ENCODE results near the gene VWA8. TPM values are rescaled to one million over a fixed set of nuclear protein-coding genes. Genes with fewer than 3 reads are reported as not detected.

The VWA8 gene
- total and polyA plus RNA-seq, 2 of the 13 experiments (the other 11 are each of a cell fraction or from before 2014, with no cell fraction given), result 9.1 to 17.3 TPM

GRCh38 chr13:41565216-41565615 lies 395.7 kb downstream of the VWA8 start:
- Histone ChIP-seq H3K9ac (ENCODE audit: insufficient read depth, low read depth, low read length) (no peak overlapping the region), H3K27ac (ENCODE audit: extremely low read length, insufficient read depth, low read length) (no peak overlapping the region), H3K9me3 (ENCODE audit: low read length) (no peaks in the 10 kb centered on the region), H3K79me2 (ENCODE audit: insufficient read depth, low read length) (no peaks in the 10 kb centered on the region), H3K4me1 (ENCODE audit: insufficient read depth, low read length) (peaks cover 36% of the 10 kb centered on the region), H3K36me3 (replicated peaks in 1 of 2; ENCODE audit: control insufficient read depth in 1 of 2, insufficient read depth in 2 of 2, low read length in 2 of 2) (peaks cover 0 to 10% of the 10 kb centered on the region in 2 experiments; a peak in 1 of 5 replicates), H3K4me2 (ENCODE audit: low read depth, low read length) (no peak overlapping the region), H3K27me3 (ENCODE audit: control insufficient read depth in 1 of 2, insufficient read depth in 2 of 2, low read length in 2 of 2) (no peaks in the 10 kb centered on the region), H3K4me3 (replicated peaks in 1 of 3; ENCODE audit: insufficient read depth in 1 of 3, low read depth in 2 of 3, low read length in 3 of 3) (no peak overlapping the region), H4K20me1 (ENCODE audit: insufficient read depth, low read length) (no peaks in the 10 kb centered on the region), H2AFZ (ENCODE audit: low read length) (no peak overlapping the region)
- CTCF ChIA-PET (ENCODE audit: low intra/inter-chr PET ratio, low total read pairs), result no interaction called here
- POLR2A ChIA-PET, result no interaction called here
- DNase-seq (ENCODE audit: low spot score) (peak; percentile 24), ATAC-seq (no peak), FAIRE-seq (no peak)
- intact Hi-C loops (cut with micrococcal nuclease; ENCODE audit: unreplicated experiment), result no loop called here
- BruUV-seq (replicated peaks), result no TSS peak
- in situ Hi-C loops (cut with HindIII; ENCODE audit: extremely low pct_ligation_motif_present, low pct_unique_long_range_greater_than_20kb), result no loop called here
- no peak for TF ChIP-seq ZFP36 (IDR thresholded peaks at IDR 0.05; ENCODE audit: borderline replicate concordance, low read depth, low read length, partially characterized antibody)
- TF ChIP-seq ZNF468 (CRISPR knock-in tag; IDR thresholded peaks at IDR 0.05), result no peak
- no peak for TF ChIP-seq POLR2G (IDR thresholded peaks at IDR 0.05; ENCODE audit: low read depth, low read length)
- TF ChIP-seq MTF1 (CRISPR knock-in tag; IDR thresholded peaks at IDR 0.05), result no peak
- no peak for TF ChIP-seq KAT8 (CRISPR knock-in tag; IDR thresholded peaks at IDR 0.05)
- TF ChIP-seq, protein P1, sequence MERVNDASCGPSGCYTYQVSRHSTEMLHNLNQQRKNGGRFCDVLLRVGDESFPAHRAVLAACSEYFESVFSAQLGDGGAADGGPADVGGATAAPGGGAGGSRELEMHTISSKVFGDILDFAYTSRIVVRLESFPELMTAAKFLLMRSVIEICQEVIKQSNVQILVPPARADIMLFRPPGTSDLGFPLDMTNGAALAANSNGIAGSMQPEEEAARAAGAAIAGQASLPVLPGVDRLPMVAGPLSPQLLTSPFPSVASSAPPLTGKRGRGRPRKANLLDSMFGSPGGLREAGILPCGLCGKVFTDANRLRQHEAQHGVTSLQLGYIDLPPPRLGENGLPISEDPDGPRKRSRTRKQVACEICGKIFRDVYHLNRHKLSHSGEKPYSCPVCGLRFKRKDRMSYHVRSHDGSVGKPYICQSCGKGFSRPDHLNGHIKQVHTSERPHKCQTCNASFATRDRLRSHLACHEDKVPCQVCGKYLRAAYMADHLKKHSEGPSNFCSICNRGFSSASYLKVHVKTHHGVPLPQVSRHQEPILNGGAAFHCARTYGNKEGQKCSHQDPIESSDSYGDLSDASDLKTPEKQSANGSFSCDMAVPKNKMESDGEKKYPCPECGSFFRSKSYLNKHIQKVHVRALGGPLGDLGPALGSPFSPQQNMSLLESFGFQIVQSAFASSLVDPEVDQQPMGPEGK (CRISPR knock-in tag; IDR thresholded peaks at IDR 0.05), result no peak
- TF ChIP-seq, protein P2, sequence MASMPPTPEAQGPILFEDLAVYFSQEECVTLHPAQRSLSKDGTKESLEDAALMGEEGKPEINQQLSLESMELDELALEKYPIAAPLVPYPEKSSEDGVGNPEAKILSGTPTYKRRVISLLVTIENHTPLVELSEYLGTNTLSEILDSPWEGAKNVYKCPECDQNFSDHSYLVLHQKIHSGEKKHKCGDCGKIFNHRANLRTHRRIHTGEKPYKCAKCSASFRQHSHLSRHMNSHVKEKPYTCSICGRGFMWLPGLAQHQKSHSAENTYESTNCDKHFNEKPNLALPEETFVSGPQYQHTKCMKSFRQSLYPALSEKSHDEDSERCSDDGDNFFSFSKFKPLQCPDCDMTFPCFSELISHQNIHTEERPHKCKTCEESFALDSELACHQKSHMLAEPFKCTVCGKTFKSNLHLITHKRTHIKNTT (CRISPR knock-in tag; IDR thresholded peaks at IDR 0.05), result no peak
- no peak for TF ChIP-seq SETDB1 (CRISPR knock-in tag; IDR thresholded peaks at IDR 0.05; ENCODE audit: borderline replicate concordance)
- no peak for TF ChIP-seq FIP1L1 (IDR thresholded peaks at IDR 0.05; ENCODE audit: borderline replicate concordance, insufficient read depth, low read depth, low read length)
- no peak for TF ChIP-seq DNMT1 (CRISPR knock-in tag; IDR thresholded peaks at IDR 0.05)
- TF ChIP-seq FOXA1 (IDR thresholded peaks at IDR 0.05), result no peak
- no peak for TF ChIP-seq FOXA1 (CRISPR knock-in tag; IDR thresholded peaks at IDR 0.05)
- TF ChIP-seq MEIS1 (CRISPR knock-in tag; IDR thresholded peaks at IDR 0.05; ENCODE audit: borderline replicate concordance), result no peak
- TF ChIP-seq LBX2 (CRISPR knock-in tag; IDR thresholded peaks at IDR 0.05; ENCODE audit: borderline replicate concordance), result no peak
- no peak for TF ChIP-seq GZF1 (CRISPR knock-in tag; IDR thresholded peaks at IDR 0.05)
- 70% methylated on average over 3 of the region's 3 CpGs for WGBS (ENCODE audit: low lambda C conversion rate)
